Measurements from ENCODE around the gene FKRP. TPM values are rescaled to one million over a fixed set of nuclear protein-coding genes. Genes with fewer than 3 reads are reported as not detected.
"Not testable (repeated sequence)": the region's sequence is repeated elsewhere in the genome, so short reads cannot be mapped to it uniquely, and the experiment has no call there.

Gene FKRP
- polyA plus RNA-seq, 1 donor (not counting 4 experiments of a cell fraction or from before 2014, with no cell fraction given) = 6.1 TPM

DNA sequence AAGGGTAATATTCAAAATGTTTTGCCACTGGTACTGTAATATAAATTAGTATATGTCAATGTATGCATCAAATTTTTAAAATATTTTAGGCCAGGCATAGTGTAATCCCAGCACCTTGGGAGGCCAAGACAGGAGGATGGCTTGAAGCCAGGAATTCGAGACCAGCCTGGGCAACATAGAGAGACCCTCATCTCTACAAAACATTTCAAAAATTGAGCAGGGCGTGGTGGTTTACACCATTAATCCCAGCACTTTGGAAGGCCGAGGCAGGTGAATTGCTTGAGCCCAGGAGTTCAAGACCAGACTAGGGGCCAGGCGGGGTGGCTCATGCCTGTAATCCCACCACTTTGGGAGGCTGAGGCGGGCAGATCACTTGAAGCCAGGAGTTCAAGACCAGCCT lies 14.5 kb downstream of the FKRP start:
- Histone ChIP-seq H3K9ac (ENCODE audit: control insufficient read depth, extremely low read depth, insufficient read depth, low read length) (no peak overlapping the region), H3K4me1 (ENCODE audit: control insufficient read depth, extremely low read depth, insufficient read depth, low read length) (peaks cover 26% of the 10 kb centered on the region)
- dilution Hi-C loops (cut with MboI; ENCODE audit: extremely low pct_ligation_motif_present, low sequenced_read_pairs) = no loop called here

DNA sequence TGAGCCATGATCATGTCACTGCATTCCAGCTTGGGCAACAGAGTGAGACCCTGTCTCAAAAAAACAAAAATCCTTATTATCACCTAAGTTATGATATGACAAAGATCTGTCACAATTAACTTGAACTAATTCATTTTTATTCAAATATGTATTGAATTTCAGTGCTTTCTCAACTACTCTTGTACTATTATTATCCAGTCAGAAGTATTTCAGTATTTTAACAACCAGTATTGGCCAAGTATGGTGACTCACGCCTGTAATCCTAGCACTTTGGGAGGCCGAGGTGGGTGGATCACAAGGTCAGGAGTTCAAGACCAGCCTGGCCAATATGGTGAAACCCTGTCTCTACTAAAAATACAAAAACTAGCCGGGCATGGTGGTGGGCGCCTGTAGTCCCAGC lies 15.0 kb downstream of the FKRP start:
- dilution Hi-C loops (cut with MboI; ENCODE audit: extremely low pct_ligation_motif_present, low sequenced_read_pairs); FAIRE-seq; DNase-seq (ENCODE audit: low read depth, low spot score): not testable (repeated sequence)

More for the DNA sequence above, 14.5 kb downstream of the FKRP start:
- no peaks in the 10 kb centered on the region for H4K20me1 ChIP-seq (ENCODE audit: control insufficient read depth, extremely low read depth, insufficient read depth, low read length)
- no peak overlapping the region for H2AFZ ChIP-seq (ENCODE audit: control insufficient read depth, low read length)
- H3K27ac ChIP-seq (ENCODE audit: control insufficient read depth, insufficient read depth, low read length) = no peak overlapping the region
- no peaks in the 10 kb centered on the region for H3K79me2 ChIP-seq (ENCODE audit: control insufficient read depth, insufficient read depth, low read length)
- H3K9me1 ChIP-seq (ENCODE audit: control insufficient read depth, extremely low read depth, insufficient read depth, low read length) = no peaks in the 10 kb centered on the region
- no peaks in the 10 kb centered on the region for H3K27me3 ChIP-seq (ENCODE audit: control insufficient read depth, extremely low read depth, insufficient read depth, low read length)
- no peak for FAIRE-seq
- no peak for TF ChIP-seq EZH2 (IDR thresholded peaks at IDR 0.05; ENCODE audit: low read length)
- TF ChIP-seq, protein P1, sequence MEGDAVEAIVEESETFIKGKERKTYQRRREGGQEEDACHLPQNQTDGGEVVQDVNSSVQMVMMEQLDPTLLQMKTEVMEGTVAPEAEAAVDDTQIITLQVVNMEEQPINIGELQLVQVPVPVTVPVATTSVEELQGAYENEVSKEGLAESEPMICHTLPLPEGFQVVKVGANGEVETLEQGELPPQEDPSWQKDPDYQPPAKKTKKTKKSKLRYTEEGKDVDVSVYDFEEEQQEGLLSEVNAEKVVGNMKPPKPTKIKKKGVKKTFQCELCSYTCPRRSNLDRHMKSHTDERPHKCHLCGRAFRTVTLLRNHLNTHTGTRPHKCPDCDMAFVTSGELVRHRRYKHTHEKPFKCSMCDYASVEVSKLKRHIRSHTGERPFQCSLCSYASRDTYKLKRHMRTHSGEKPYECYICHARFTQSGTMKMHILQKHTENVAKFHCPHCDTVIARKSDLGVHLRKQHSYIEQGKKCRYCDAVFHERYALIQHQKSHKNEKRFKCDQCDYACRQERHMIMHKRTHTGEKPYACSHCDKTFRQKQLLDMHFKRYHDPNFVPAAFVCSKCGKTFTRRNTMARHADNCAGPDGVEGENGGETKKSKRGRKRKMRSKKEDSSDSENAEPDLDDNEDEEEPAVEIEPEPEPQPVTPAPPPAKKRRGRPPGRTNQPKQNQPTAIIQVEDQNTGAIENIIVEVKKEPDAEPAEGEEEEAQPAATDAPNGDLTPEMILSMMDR (optimal IDR thresholded peaks at IDR 0.05 in 1 of 3, IDR thresholded peaks at IDR 0.05 in 1 of 3, conservative IDR thresholded peaks at IDR 0.05 in 1 of 3; ENCODE audit: extremely low read depth in 1 of 3, insufficient read depth in 2 of 3, low read length in 3 of 3) = no peak
- H3K36me3 ChIP-seq (ENCODE audit: control insufficient read depth in 2 of 2, extremely low read depth in 1 of 2, insufficient read depth in 2 of 2, low read length in 2 of 2) = peaks cover 4 to 5% of the 10 kb centered on the region in 2 experiments
- no peak overlapping the region for H3K4me3 ChIP-seq (ENCODE audit: control insufficient read depth in 2 of 3, extremely low read depth in 1 of 3, insufficient read depth in 2 of 3, low read depth in 1 of 3, low read length in 3 of 3)
- no peak overlapping the region for H3K4me2 ChIP-seq (ENCODE audit: control insufficient read depth, extremely low read depth, insufficient read depth, low read depth, low read length)
- DNase-seq (ENCODE audit: low read depth, low spot score) = no peak
- no peaks in the 10 kb centered on the region for H3K9me3 ChIP-seq (ENCODE audit: control insufficient read depth, low read depth, low read length)

DNA sequence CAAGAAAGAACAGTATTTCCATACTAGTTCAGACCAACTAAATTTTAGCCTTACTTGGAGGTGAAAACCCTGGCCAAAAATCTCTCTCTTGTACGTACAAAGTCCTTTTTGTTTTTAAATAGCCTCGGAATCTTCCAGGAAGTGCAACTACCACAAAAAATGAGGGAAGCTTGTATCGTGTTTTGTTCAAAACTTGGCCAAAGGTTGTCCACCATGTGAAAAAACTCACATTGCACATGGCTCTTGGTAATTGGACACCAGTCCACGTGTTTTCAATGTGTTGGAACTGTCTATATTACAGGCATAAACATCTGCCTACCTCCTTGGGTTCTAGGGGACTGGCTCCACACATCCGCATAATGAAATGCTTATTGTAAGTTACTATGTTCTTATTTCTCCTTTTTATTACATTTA lies 15.6 kb downstream of the FKRP start:
- dilution Hi-C loops (cut with MboI; ENCODE audit: extremely low pct_ligation_motif_present, low sequenced_read_pairs) = no loop called here
- no peak overlapping the region for H3K4me3 ChIP-seq (ENCODE audit: control insufficient read depth in 2 of 3, extremely low read depth in 1 of 3, insufficient read depth in 2 of 3, low read depth in 1 of 3, low read length in 3 of 3)

More for the DNA sequence above, 15.0 kb downstream of the FKRP start:
- not testable (repeated sequence) for H3K79me2 ChIP-seq (ENCODE audit: control insufficient read depth, insufficient read depth, low read length); H3K27ac ChIP-seq (ENCODE audit: control insufficient read depth, insufficient read depth, low read length); H3K9me1 ChIP-seq (ENCODE audit: control insufficient read depth, extremely low read depth, insufficient read depth, low read length); H4K20me1 ChIP-seq (ENCODE audit: control insufficient read depth, extremely low read depth, insufficient read depth, low read length); H3K4me2 ChIP-seq (ENCODE audit: control insufficient read depth, extremely low read depth, insufficient read depth, low read depth, low read length); H3K9ac ChIP-seq (ENCODE audit: control insufficient read depth, extremely low read depth, insufficient read depth, low read length); H3K9me3 ChIP-seq (ENCODE audit: control insufficient read depth, low read depth, low read length); H2AFZ ChIP-seq (ENCODE audit: control insufficient read depth, low read length); H3K27me3 ChIP-seq (ENCODE audit: control insufficient read depth, extremely low read depth, insufficient read depth, low read length); H3K4me3 ChIP-seq (ENCODE audit: control insufficient read depth in 2 of 3, extremely low read depth in 1 of 3, insufficient read depth in 2 of 3, low read depth in 1 of 3, low read length in 3 of 3); H3K36me3 ChIP-seq (ENCODE audit: control insufficient read depth in 2 of 2, extremely low read depth in 1 of 2, insufficient read depth in 2 of 2, low read length in 2 of 2)
- peaks cover 26% of the 10 kb centered on the region for H3K4me1 ChIP-seq (ENCODE audit: control insufficient read depth, extremely low read depth, insufficient read depth, low read length)

More for the DNA sequence above, 15.6 kb downstream of the FKRP start:
- Histone ChIP-seq H3K9me1 (ENCODE audit: control insufficient read depth, extremely low read depth, insufficient read depth, low read length) (no peaks in the 10 kb centered on the region), H3K27me3 (ENCODE audit: control insufficient read depth, extremely low read depth, insufficient read depth, low read length) (no peaks in the 10 kb centered on the region), H3K27ac (ENCODE audit: control insufficient read depth, insufficient read depth, low read length) (peak overlapping the region; percentile 100), H3K4me1 (ENCODE audit: control insufficient read depth, extremely low read depth, insufficient read depth, low read length) (peaks cover 26% of the 10 kb centered on the region), H3K9ac (ENCODE audit: control insufficient read depth, extremely low read depth, insufficient read depth, low read length) (no peak overlapping the region), H2AFZ (ENCODE audit: control insufficient read depth, low read length) (no peak overlapping the region), H3K79me2 (ENCODE audit: control insufficient read depth, insufficient read depth, low read length) (no peaks in the 10 kb centered on the region), H3K4me2 (ENCODE audit: control insufficient read depth, extremely low read depth, insufficient read depth, low read depth, low read length) (no peak overlapping the region), H4K20me1 (ENCODE audit: control insufficient read depth, extremely low read depth, insufficient read depth, low read length) (no peaks in the 10 kb centered on the region), H3K36me3 (ENCODE audit: control insufficient read depth in 2 of 2, extremely low read depth in 1 of 2, insufficient read depth in 2 of 2, low read length in 2 of 2) (peaks cover 4 to 5% of the 10 kb centered on the region in 2 experiments), H3K9me3 (ENCODE audit: control insufficient read depth, low read depth, low read length) (no peaks in the 10 kb centered on the region)
- DNase-seq (ENCODE audit: low read depth, low spot score) = no peak
- TF ChIP-seq, protein P1 (optimal IDR thresholded peaks at IDR 0.05 in 1 of 3, IDR thresholded peaks at IDR 0.05 in 1 of 3, conservative IDR thresholded peaks at IDR 0.05 in 1 of 3; ENCODE audit: extremely low read depth in 1 of 3, insufficient read depth in 2 of 3, low read length in 3 of 3) = no peak
- TF ChIP-seq EZH2 (IDR thresholded peaks at IDR 0.05; ENCODE audit: low read length) = no peak
- FAIRE-seq = no peak
